ENCODE results near the gene TXLNB.

TXLNB gene

GRCh38 chr6:139291813-139292619 is at the start of gene TXLNB:
Gene TXLNB, minus strand, starts transcription at chr6:139291998. Its CDS starts 3,099 bp downstream, at chr6:139288899.
- Histone ChIP-seq H3K4me3 (peak within 1 kb of the TSS; percentile 27 to 53 (median 42)), H3K4me2 (peak within 1 kb of the TSS; percentile 69 to 90 (median 80)), H3K36me3 (peaks cover 0 to 17% (median 0%) of the 10 kb centered on the region in 11 experiments; a peak in 7 of 22 replicates), H3K27ac (peak within 1 kb of the TSS; percentile 76 to 86 (median 81)), H3K4me1 (peaks cover 52 to 74% (median 68%) of the 10 kb centered on the region in 10 experiments), H3K9ac (peak within 1 kb of the TSS; percentile 58 to 75 (median 67)), H3K27me3 (no peaks in the 10 kb centered on the region), H3K9me3 (replicated peaks in 1 of 11) (peaks cover 0 to 23% (median 8%) of the 10 kb centered on the region in 11 experiments; a peak in 9 of 22 replicates), H4K20me1 (no peaks in the 10 kb centered on the region)
- TF ChIP-seq Cebpa-rat (IDR thresholded peaks at IDR 0.05), result no peak

GRCh38 chr6:139341060-139341459 is 49.3 kb upstream of the TXLNB start:
- Histone ChIP-seq H4K20me1 (no peaks in the 10 kb centered on the region), H3K9me3 (replicated peaks in 1 of 11) (peaks cover 12 to 48% (median 31%) of the 10 kb centered on the region in 11 experiments; a peak in 20 of 22 replicates)
- TF ChIP-seq Cebpa-rat (IDR thresholded peaks at IDR 0.05), result no peak

GRCh38 chr6:139338795-139339194 is 47.0 kb upstream of the TXLNB start:
- Histone ChIP-seq H3K4me3 (no peak overlapping the region), H3K9ac (no peak overlapping the region), H3K4me2 (peak overlapping the region in 8 of 11 experiments; percentile 3 to 55 (median 44); a peak in 10 of 22 replicates), H3K4me1 (peaks cover 12 to 60% (median 28%) of the 10 kb centered on the region in 10 experiments), H3K36me3 (no peaks in the 10 kb centered on the region), H3K27me3 (no peaks in the 10 kb centered on the region), H3K9me3 (replicated peaks in 1 of 11) (peaks cover 12 to 41% (median 29%) of the 10 kb centered on the region in 11 experiments; a peak in 20 of 22 replicates), H3K27ac (0 out of 22 replicates have a peak overlapping the region, but pooled peaks of 4 of the 11 experiments have one; percentile 0 to 34 (median 17)), H4K20me1 (no peaks in the 10 kb centered on the region)
- TF ChIP-seq Cebpa-rat (IDR thresholded peaks at IDR 0.05), result peak in 2 of 11 experiments; percentile 28 to 56; a peak in 4 of 22 replicates

More at GRCh38 chr6:139341060-139341459, 49.3 kb upstream of the TXLNB start:
- Histone ChIP-seq H3K4me3 (no peak overlapping the region), H3K9ac (no peak overlapping the region), H3K27ac (no peak overlapping the region), H3K36me3 (no peaks in the 10 kb centered on the region), H3K27me3 (no peaks in the 10 kb centered on the region), H3K4me1 (peaks cover 16 to 49% (median 32%) of the 10 kb centered on the region in 10 experiments), H3K4me2 (no peak overlapping the region)

GRCh38 chr6:139337830-139338229 is 46.0 kb upstream of the TXLNB start:
- H3K9ac ChIP-seq, result no peak overlapping the region
- 0 out of 22 replicates have a peak, but pooled peaks of 1 of the 11 experiments have one; percentile 20 for TF ChIP-seq Cebpa-rat (IDR thresholded peaks at IDR 0.05)
- peaks cover 2 to 50% (median 18%) of the 10 kb centered on the region in 10 experiments for H3K4me1 ChIP-seq
- H3K27ac ChIP-seq, result peak overlapping the region in 3 of 11 experiments; percentile 12 to 34 (median 22); a peak in 3 of 22 replicates
- no peaks in the 10 kb centered on the region for H4K20me1 ChIP-seq
- H3K27me3 ChIP-seq, result no peaks in the 10 kb centered on the region
- H3K4me3 ChIP-seq, result no peak overlapping the region
- peak overlapping the region in 10 of 11 experiments; percentile 3 to 55 (median 38); a peak in 17 of 22 replicates for H3K4me2 ChIP-seq
- peaks cover 6 to 36% (median 21%) of the 10 kb centered on the region in 11 experiments; a peak in 19 of 22 replicates for H3K9me3 ChIP-seq (replicated peaks in 1 of 11)
- no peaks in the 10 kb centered on the region for H3K36me3 ChIP-seq

GRCh38 chr6:139337001-139337400 is 45.2 kb upstream of the TXLNB start:
- Histone ChIP-seq H3K9me3 (replicated peaks in 1 of 11) (peaks cover 4 to 33% (median 17%) of the 10 kb centered on the region in 11 experiments; a peak in 19 of 22 replicates), H3K4me1 (peaks cover 0 to 48% (median 16%) of the 10 kb centered on the region in 10 experiments; a peak in 15 of 20 replicates), H3K4me3 (no peak overlapping the region), H4K20me1 (no peaks in the 10 kb centered on the region), H3K9ac (no peak overlapping the region), H3K36me3 (no peaks in the 10 kb centered on the region), H3K27ac (no peak overlapping the region), H3K27me3 (no peaks in the 10 kb centered on the region), H3K4me2 (peak overlapping the region in 4 of 11 experiments; percentile 9 to 55 (median 39); a peak in 5 of 22 replicates)
- TF ChIP-seq Cebpa-rat (IDR thresholded peaks at IDR 0.05), result no peak

GRCh38 chr6:139336488-139336887 is 44.7 kb upstream of the TXLNB start:
- Histone ChIP-seq H3K4me3 (no peak overlapping the region), H3K27ac (no peak overlapping the region), H3K9ac (no peak overlapping the region), H3K36me3 (no peaks in the 10 kb centered on the region), H3K4me2 (peak overlapping the region in 2 of 11 experiments; percentile 9 to 55; a peak in 2 of 22 replicates), H4K20me1 (no peaks in the 10 kb centered on the region), H3K9me3 (replicated peaks in 1 of 11) (peaks cover 3 to 27% (median 12%) of the 10 kb centered on the region in 11 experiments; a peak in 17 of 22 replicates), H3K27me3 (no peaks in the 10 kb centered on the region), H3K4me1 (peaks cover 0 to 48% (median 16%) of the 10 kb centered on the region in 10 experiments; a peak in 15 of 20 replicates)
- no peak for TF ChIP-seq Cebpa-rat (IDR thresholded peaks at IDR 0.05)

- TF ChIP-seq Cebpa-rat (IDR thresholded peaks at IDR 0.05), result no peak
- H4K20me1 ChIP-seq, result no peaks in the 10 kb centered on the region
- H3K27me3 ChIP-seq, result no peaks in the 10 kb centered on the region
- H3K36me3 ChIP-seq, result no peaks in the 10 kb centered on the region
- peaks cover 0 to 21% (median 6%) of the 10 kb centered on the region in 11 experiments; a peak in 11 of 22 replicates for H3K9me3 ChIP-seq (replicated peaks in 1 of 11)
- H3K27ac ChIP-seq, result 0 out of 22 replicates have a peak overlapping the region, but pooled peaks of 2 of the 11 experiments have one; percentile 11 to 40
- peak overlapping the region in 3 of 11 experiments; percentile 8 to 23 (median 11); a peak in 4 of 22 replicates for H3K4me2 ChIP-seq
- peaks cover 0 to 48% (median 16%) of the 10 kb centered on the region in 10 experiments; a peak in 15 of 20 replicates for H3K4me1 ChIP-seq
- H3K9ac ChIP-seq, result no peak overlapping the region
- H3K4me3 ChIP-seq, result no peak overlapping the region
Observed at GRCh38 chr6:139335447-139336210, 43.8 kb upstream of the TXLNB start.

GRCh38 chr6:139334806-139335446 is 43.1 kb upstream of the TXLNB start:
- H3K9me3 ChIP-seq (replicated peaks in 1 of 11), result peaks cover 0 to 16% (median 4%) of the 10 kb centered on the region in 11 experiments; a peak in 9 of 22 replicates
- H3K4me1 ChIP-seq, result peaks cover 0 to 48% (median 16%) of the 10 kb centered on the region in 10 experiments; a peak in 15 of 20 replicates
- no peaks in the 10 kb centered on the region for H3K27me3 ChIP-seq
- peak overlapping the region in 2 of 11 experiments; percentile 11 to 40; a peak in 2 of 22 replicates for H3K27ac ChIP-seq
- no peak for TF ChIP-seq Cebpa-rat (IDR thresholded peaks at IDR 0.05)
- no peak overlapping the region for H3K9ac ChIP-seq
- no peaks in the 10 kb centered on the region for H4K20me1 ChIP-seq
- H3K36me3 ChIP-seq, result no peaks in the 10 kb centered on the region
- H3K4me3 ChIP-seq, result no peak overlapping the region
- peak overlapping the region in 4 of 11 experiments; percentile 8 to 23 (median 13); a peak in 6 of 22 replicates for H3K4me2 ChIP-seq
